Measurements from ENCODE around the gene TTC21B.

TTC21B gene

DNA sequence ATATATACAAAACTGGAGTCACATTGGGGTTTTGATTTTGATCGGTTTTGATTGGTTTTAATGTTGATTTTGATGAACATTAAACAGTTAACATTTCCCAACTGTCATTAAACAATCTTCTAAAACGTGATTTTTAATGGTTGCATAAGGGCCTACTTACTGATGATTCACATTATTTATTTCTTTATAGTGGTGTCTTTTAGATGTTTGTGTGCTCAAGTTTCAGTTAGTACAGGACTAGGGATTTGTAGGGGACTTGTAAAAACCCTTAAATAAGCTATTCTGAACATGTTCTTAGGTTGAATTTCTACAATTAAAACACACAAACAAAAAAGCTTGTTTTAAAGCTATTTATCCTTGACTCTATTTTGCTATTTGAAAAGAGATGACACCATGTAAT lies 61.6 kb downstream of the TTC21B start:
- no peak for DNase-seq (ENCODE audit: extremely low read depth, insufficient read length)
- Histone ChIP-seq H3K27me3 (replicated peaks; ENCODE audit: control insufficient read depth, insufficient read depth, low read length) (no peaks in the 10 kb centered on the region), H3K4me3 (replicated peaks; ENCODE audit: low read depth, low read length) (no peak overlapping the region), H3K36me3 (ENCODE audit: control insufficient read depth, insufficient read depth, low read length) (no peaks in the 10 kb centered on the region)
- TF ChIP-seq, protein P1, sequence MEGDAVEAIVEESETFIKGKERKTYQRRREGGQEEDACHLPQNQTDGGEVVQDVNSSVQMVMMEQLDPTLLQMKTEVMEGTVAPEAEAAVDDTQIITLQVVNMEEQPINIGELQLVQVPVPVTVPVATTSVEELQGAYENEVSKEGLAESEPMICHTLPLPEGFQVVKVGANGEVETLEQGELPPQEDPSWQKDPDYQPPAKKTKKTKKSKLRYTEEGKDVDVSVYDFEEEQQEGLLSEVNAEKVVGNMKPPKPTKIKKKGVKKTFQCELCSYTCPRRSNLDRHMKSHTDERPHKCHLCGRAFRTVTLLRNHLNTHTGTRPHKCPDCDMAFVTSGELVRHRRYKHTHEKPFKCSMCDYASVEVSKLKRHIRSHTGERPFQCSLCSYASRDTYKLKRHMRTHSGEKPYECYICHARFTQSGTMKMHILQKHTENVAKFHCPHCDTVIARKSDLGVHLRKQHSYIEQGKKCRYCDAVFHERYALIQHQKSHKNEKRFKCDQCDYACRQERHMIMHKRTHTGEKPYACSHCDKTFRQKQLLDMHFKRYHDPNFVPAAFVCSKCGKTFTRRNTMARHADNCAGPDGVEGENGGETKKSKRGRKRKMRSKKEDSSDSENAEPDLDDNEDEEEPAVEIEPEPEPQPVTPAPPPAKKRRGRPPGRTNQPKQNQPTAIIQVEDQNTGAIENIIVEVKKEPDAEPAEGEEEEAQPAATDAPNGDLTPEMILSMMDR (IDR thresholded peaks at IDR 0.05; ENCODE audit: insufficient read depth, low read length, poor library complexity, severe bottlenecking) = no peak

DNA sequence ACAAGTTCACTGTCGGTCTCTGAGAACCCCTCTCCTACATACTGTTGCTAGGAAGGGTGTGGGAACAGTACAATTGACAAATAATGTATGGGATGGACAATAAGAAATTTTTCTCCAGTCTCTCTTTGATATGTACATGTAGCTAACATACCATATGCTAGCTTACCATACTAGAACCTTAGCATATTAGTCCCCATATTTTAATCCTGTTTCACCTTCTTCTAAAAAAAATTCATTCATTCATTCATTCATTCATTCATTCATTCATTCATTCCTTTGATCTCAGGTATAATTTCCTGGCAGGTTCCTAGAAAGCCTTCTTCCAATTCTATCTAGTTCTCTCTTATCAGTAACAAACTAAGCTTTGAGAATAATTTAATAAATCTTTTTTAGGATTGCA lies 62.2 kb downstream of the TTC21B start:
- Histone ChIP-seq H3K27me3 (replicated peaks; ENCODE audit: control insufficient read depth, insufficient read depth, low read length) (no peaks in the 10 kb centered on the region), H3K4me3 (replicated peaks; ENCODE audit: low read depth, low read length) (no peak overlapping the region), H3K36me3 (ENCODE audit: control insufficient read depth, insufficient read depth, low read length) (no peaks in the 10 kb centered on the region)
- DNase-seq (ENCODE audit: extremely low read depth, insufficient read length) = no peak
- TF ChIP-seq, protein P1 (IDR thresholded peaks at IDR 0.05; ENCODE audit: insufficient read depth, low read length, poor library complexity, severe bottlenecking) = no peak

DNA sequence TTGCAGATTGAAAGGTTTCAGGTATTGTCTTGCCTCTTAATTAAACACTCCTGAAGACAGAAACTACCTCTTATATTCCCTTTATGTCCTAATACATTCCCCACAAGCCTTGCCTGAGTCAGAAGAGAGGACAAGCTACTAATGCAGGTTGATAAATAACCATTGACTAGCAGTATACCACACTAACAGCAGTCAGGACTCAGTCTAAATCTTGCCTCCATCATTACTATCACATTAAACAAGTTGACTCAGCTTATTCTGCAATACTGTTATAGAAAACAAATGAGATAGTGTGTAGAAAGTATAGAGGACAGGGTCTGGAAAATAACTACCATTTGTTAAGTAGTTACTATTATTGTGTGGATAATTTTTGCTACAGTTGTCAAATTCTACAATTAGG lies 63.8 kb downstream of the TTC21B start:
- no peak for DNase-seq (ENCODE audit: extremely low read depth, insufficient read length)
- H3K27me3 ChIP-seq (replicated peaks; ENCODE audit: control insufficient read depth, insufficient read depth, low read length) = no peaks in the 10 kb centered on the region
- no peaks in the 10 kb centered on the region; the same call in 1 of the 2 replicates for H3K36me3 ChIP-seq (ENCODE audit: control insufficient read depth, insufficient read depth, low read length)
- H3K4me3 ChIP-seq (replicated peaks; ENCODE audit: low read depth, low read length) = no peak overlapping the region
- TF ChIP-seq, protein P1 (IDR thresholded peaks at IDR 0.05; ENCODE audit: insufficient read depth, low read length, poor library complexity, severe bottlenecking) = no peak

DNA sequence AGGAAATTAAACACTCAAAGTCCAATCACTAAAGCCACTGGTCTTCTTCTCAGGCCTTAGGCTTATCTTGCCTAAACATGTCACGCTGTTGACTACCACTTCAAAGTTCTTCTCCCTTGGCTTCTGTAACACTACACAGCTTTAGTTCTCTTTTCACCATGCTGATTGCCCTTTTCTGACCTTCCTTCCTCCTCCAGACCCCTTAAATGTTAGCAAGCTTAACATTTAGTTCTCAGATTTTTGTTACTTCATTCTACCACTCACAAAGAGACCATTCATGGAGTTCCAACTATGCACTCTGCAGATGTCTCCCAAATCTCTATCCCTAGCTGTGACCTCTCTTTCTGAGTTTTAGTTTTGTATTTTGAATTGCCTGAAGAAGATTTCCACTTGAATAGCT lies 64.4 kb downstream of the TTC21B start:
- DNase-seq (ENCODE audit: extremely low read depth, insufficient read length) = no peak
- H3K27me3 ChIP-seq (replicated peaks; ENCODE audit: control insufficient read depth, insufficient read depth, low read length) = no peaks in the 10 kb centered on the region
- TF ChIP-seq, protein P1 (IDR thresholded peaks at IDR 0.05; ENCODE audit: insufficient read depth, low read length, poor library complexity, severe bottlenecking) = no peak
- no peaks in the 10 kb centered on the region; the same call in 1 of the 2 replicates for H3K36me3 ChIP-seq (ENCODE audit: control insufficient read depth, insufficient read depth, low read length)
- no peak overlapping the region for H3K4me3 ChIP-seq (replicated peaks; ENCODE audit: low read depth, low read length)

DNA sequence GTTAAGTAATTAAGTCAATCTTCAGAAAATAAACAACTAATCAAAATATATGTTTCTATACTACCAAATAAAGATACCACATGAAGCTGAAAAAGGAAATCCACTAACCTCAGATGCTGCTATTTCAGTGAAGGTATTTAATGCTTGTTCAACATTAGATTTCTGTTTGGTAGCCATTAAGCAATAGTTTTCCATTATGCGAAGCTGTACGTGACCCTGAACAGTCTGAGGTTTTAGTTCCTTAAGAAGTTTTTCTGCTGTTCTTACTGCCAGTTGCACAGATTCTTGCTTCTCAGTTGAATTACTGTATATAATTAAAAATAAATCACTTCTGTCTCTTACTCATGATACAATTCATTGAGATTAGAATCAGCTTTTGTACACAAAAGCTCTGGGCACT lies 65.4 kb downstream of the TTC21B start:
- no peak overlapping the region for H3K4me3 ChIP-seq (replicated peaks; ENCODE audit: low read depth, low read length)
- no peak for DNase-seq (ENCODE audit: extremely low read depth, insufficient read length)
- TF ChIP-seq, protein P1 (IDR thresholded peaks at IDR 0.05; ENCODE audit: insufficient read depth, low read length, poor library complexity, severe bottlenecking) = no peak
- no peaks in the 10 kb centered on the region for H3K27me3 ChIP-seq (replicated peaks; ENCODE audit: control insufficient read depth, insufficient read depth, low read length)
- H3K36me3 ChIP-seq (ENCODE audit: control insufficient read depth, insufficient read depth, low read length) = no peaks in the 10 kb centered on the region; the same call in 1 of the 2 replicates

DNA sequence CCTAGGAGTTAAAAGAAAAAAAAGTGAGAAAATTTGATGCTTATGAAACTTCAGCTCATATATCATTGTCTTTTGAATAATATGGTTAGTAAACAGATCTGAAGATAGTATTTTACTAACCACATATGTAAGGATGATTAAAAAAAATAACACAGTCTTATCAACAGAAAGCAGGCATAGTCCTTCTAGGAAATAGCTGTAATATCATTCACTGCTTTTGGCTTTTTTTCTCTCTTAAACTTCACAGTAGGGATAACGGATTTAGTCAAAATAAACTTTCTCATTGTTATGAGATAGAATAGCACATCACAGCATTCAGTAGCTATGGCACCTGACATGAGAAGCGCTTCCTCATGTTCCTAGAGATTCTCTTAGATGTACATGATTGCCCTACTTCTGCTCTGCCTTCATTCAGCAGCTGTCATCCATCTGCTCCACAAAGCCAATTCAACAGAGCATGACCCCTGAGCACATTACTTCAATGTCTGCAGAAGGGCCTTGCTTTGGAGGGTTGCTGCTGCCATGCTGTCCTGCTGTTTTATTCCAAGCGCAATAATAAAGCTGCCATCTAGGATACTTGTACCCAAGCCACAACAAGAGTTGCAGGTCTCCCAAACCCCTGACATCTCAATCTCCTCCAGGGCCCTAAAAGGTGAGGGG lies 67.0 kb downstream of the TTC21B start:
- DNase-seq (ENCODE audit: extremely low read depth, insufficient read length) = no peak
- TF ChIP-seq, protein P1 (IDR thresholded peaks at IDR 0.05; ENCODE audit: insufficient read depth, low read length, poor library complexity, severe bottlenecking) = no peak
- Histone ChIP-seq H3K27me3 (replicated peaks; ENCODE audit: control insufficient read depth, insufficient read depth, low read length) (no peaks in the 10 kb centered on the region), H3K4me3 (replicated peaks; ENCODE audit: low read depth, low read length) (no peak overlapping the region), H3K36me3 (ENCODE audit: control insufficient read depth, insufficient read depth, low read length) (no peaks in the 10 kb centered on the region; the same call in 1 of the 2 replicates)

Data from GM06990 (cell line).